ENCODE data around the gene SLC22A17.

GRCh38 chr14:23382731-23383440 lies 30.2 kb upstream of the SLC22A17 start:
- TF ChIP-seq EZH2 (IDR thresholded peaks at IDR 0.05; ENCODE audit: insufficient read depth, poor library complexity, severe bottlenecking): no peak
- TF ChIP-seq EZH2phosphoT487 (IDR thresholded peaks at IDR 0.05; ENCODE audit: insufficient read depth, low read depth): no peak
